Heart left ventricle (tissue), 16 donors: Measurements from ENCODE around the gene ANKDD1B. TPM values are rescaled to one million over a fixed set of nuclear protein-coding genes. Genes with fewer than 3 reads are reported as not detected.

ENCODE experiments used
- ATAC-seq, 4 donors: fragments of 200-7000 bp; cut with Tn5 transposase; one replicate each; pipeline ENCODE4 v1.9.1; 2020 to 2022; ENCODE audit warnings: moderate library complexity in 4 of 4, mild to moderate bottlenecking in 3 of 4, moderate number of reproducible peaks in 1 of 4
- DNase-seq, 5 donors: peaks; one replicate each; pipeline ENCODE4 v3.0.0-alpha.2; 2020
- H3K27ac ChIP-seq, 12 donors: fragments of 200-600 bp; sonication (generic) in 4 of 12; one replicate each; pipeline versions ENCODE4 v1.5.0 to v1.8.0; 2016 to 2022; ENCODE audit warnings: mild to moderate bottlenecking in 2 of 12
- H3K27me3 ChIP-seq, 9 donors: fragments of 200-600 bp; sonication (generic) in 2 of 9; one replicate each; pipeline versions ENCODE4 v1.5.1 to v1.8.0; 2016 to 2022; ENCODE audit warnings: mild to moderate bottlenecking in 3 of 9
- H3K36me3 ChIP-seq, 9 donors: fragments of 200-600 bp; sonication (generic) in 2 of 9; one replicate each; pipeline versions ENCODE4 v1.5.0 to v1.8.0; 2018 to 2022; ENCODE audit warnings: mild to moderate bottlenecking in 2 of 9
- H3K4me1 ChIP-seq, 12 donors: fragments of 200-600 bp; sonication (generic) in 4 of 12; one replicate each; pipeline versions ENCODE4 v1.5.0 to v1.8.0; 2016 to 2022; ENCODE audit warnings: mild to moderate bottlenecking in 3 of 12
- H3K4me3 ChIP-seq, 12 donors: fragments of 200-600 bp; sonication (generic) in 4 of 12; one replicate each; pipeline versions ENCODE4 v1.5.0 to v1.8.0; 2017 to 2022; ENCODE audit warnings: mild to moderate bottlenecking in 9 of 12, moderate library complexity in 4 of 12
- H3K9me3 ChIP-seq, 12 donors: fragments of 200-600 bp; sonication (generic) in 4 of 12; one replicate each; pipeline versions ENCODE4 v1.5.0 to v1.8.0; 2016 to 2022; ENCODE audit warnings: mild to moderate bottlenecking in 1 of 12
- POLR2A ChIP-seq, 2 donors: fragments of 450-650 bp; IDR thresholded peaks; one replicate each; pipeline ENCODE4 v1.6.1; 2017; ENCODE audit warnings: antibody characterized with exemption in 2 of 2, mild to moderate bottlenecking in 2 of 2, moderate library complexity in 2 of 2
- WGBS, 4 donors: extraction: QIAGEN DNeasy Blood & Tissue Kit in 2 of 4; methylation state at CpG; one replicate each; pipeline versions ENCODE4 v1.1.5 to v1.1.7; 2013 to 2018; 5-methylcytosine and 5-hydroxymethylcytosine counted together
- intact Hi-C, 10 donors: fragments of 100-400 bp; cut with DNase I; formaldehyde crosslinking; loops; one replicate each; pipeline versions ENCODE4 v1.11.1 to v1.14.2; 2022
- polyA plus RNA-seq, 2 donors: library from polyadenylated mRNA; stranded (reverse); fragments of 200-250 nt; gene quantifications; one replicate each; pipeline ENCODE4 v1.2.3, GENCODE V29; 2013
- total RNA-seq, 9 donors: library from RNA; depleted of rRNA in 2 of 9; stranded (reverse); fragments of >200 nt in 2 of 9; fragmentation: NEBNext Ultra II Directional in 3 of 9; extraction: Animal tissue kit (Norgen Biotek cat#: 25700) in 3 of 9; gene quantifications; one replicate each; pipeline versions ENCODE4 v1.1.0 to v1.2.4, GENCODE V29; 2016 to 2023
- TF ChIP-seq, protein P1 (sequence below), 12 donors: fragments of 200-600 bp; sonication (generic) in 4 of 12; IDR thresholded peaks; one replicate each; pipeline versions ENCODE4 v1.5.0 to v1.8.0; 2018 to 2022; ENCODE audit warnings: antibody characterized with exemption in 12 of 12, mild to moderate bottlenecking in 5 of 12
- donor health status: ischemic (EF 13 %, LVEDD 7.1; RV severe dilation, severe dysfunction).
- donor health status: healthy with polysubstance abuse.
- donor health status: DM: no; HTN: yes; CAD: no.
- donor health status: DM: no; HTN: no; CAD: no.
- donor health status: ischemic (EF 25% LVEDD 6.9; RV normal size, moderate dysfunction).
- donor health status: ischemic (EF 25% LVEDD 5.7; RV mildly dilated, moderate dysfunction).
- donor health status: healthy.
- donor health status: DM: yes; HTN: yes; CAD: no.
- donor health status: ischemic (EF 35%, LVEDD 5.7; RV mildly dilated, moderate dysfunction).
- donor health status: nonischemic (EF 11% LVEDD 7.7; RV severe dilation, severe dysfunction).
- donor health status: DM: yes; HTN: yes; CAD: no.
- donor health status: PGD.
- donor health status: ischemic (EF 29% LVEDD 5.4; RV normal size, mild dysfunction).
- donor health status: nonischemic (EF 23%, LVEDD 6.1; RV moderate dilation, normal function).

The ANKDD1B gene
- total and polyA plus RNA-seq, 11 donors: 0.10 to 0.61 (median 0.32) TPM; not detected in 7

- Histone ChIP-seq H3K4me3 (peak within 1 kb of the TSS; percentile 61 to 96 (median 84)), H3K4me1 (peaks cover 0 to 15% (median 10%) of the 10 kb centered on the region in 12 donors), H3K36me3 (peaks cover 0 to 14% (median 0%) of the 10 kb centered on the region in 9 donors), H3K27ac (peak within 1 kb of the TSS; percentile 29 to 95 (median 84)), H3K9me3 (no peaks in the 10 kb centered on the region), H3K27me3 (no peaks in the 10 kb centered on the region)
- TF ChIP-seq, protein P1, sequence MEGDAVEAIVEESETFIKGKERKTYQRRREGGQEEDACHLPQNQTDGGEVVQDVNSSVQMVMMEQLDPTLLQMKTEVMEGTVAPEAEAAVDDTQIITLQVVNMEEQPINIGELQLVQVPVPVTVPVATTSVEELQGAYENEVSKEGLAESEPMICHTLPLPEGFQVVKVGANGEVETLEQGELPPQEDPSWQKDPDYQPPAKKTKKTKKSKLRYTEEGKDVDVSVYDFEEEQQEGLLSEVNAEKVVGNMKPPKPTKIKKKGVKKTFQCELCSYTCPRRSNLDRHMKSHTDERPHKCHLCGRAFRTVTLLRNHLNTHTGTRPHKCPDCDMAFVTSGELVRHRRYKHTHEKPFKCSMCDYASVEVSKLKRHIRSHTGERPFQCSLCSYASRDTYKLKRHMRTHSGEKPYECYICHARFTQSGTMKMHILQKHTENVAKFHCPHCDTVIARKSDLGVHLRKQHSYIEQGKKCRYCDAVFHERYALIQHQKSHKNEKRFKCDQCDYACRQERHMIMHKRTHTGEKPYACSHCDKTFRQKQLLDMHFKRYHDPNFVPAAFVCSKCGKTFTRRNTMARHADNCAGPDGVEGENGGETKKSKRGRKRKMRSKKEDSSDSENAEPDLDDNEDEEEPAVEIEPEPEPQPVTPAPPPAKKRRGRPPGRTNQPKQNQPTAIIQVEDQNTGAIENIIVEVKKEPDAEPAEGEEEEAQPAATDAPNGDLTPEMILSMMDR (IDR thresholded peaks at IDR 0.05): no peak
- TF ChIP-seq POLR2A (IDR thresholded peaks at IDR 0.05): peak in 1 of 2 donors; percentile 68
- peak; percentile 95 to 97 (median 96) for DNase-seq
- intact Hi-C loops: loop anchor here in 1 of 10 donors (2.0 kb wide), 1 partner anchor 381 kb away; the partner anchor contains the start of gene HMGCR
- ATAC-seq: peak; percentile 99 to 100 (median 100)
- 10 to 26% (median 11%) methylated on average over 21 to 51 of the region's 51 CpGs for WGBS, 4 donors
Observed at GRCh38 chr5:75717082-75717922, 106.0 kb downstream of the ANKDD1B start, which contains the start of gene POC5. POC5 (minus strand) TSS chr5:75717437; CDS start chr5:75712937, 4,500 bp downstream.

DNA sequence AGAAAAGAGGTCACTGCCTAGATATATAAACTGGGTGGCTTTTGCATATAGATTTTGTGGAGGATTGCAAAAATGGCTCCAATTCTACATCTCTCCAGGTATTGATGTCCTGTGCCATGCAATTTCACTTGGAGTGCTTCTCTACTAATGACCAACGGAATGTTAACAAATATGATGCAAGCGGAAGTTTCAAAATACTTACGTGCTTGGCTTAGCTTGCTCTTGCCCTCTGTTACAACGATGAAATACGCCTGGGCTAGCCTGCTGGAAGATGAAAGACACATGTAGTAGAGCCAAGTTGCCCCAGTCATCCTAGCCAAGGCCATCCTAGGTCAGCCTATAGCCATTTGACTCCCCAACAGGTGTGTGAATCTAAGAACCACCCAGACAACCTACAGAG, 109.6 kb downstream of the ANKDD1B start:
- Histone ChIP-seq H3K9me3 (peaks cover 0 to 7% (median 0%) of the 10 kb centered on the region in 12 donors), H3K4me3 (no peak overlapping the region), H3K27me3 (no peaks in the 10 kb centered on the region), H3K4me1 (peaks cover 0 to 13% (median 9%) of the 10 kb centered on the region in 12 donors), H3K27ac (no peak overlapping the region), H3K36me3 (no peaks in the 10 kb centered on the region)
- no peak for TF ChIP-seq POLR2A (IDR thresholded peaks at IDR 0.05)
- TF ChIP-seq, protein P1 (IDR thresholded peaks at IDR 0.05): no peak
- DNase-seq: no peak
- intact Hi-C loops: no loop called here
- 83 to 86% (median 85%) methylated on average over 5 of the region's 5 CpGs for WGBS, 4 donors
- ATAC-seq: no peak

Other genes with a start within 250 kb of the ANKDD1B start
- gene CERT1, start 99.8 kb upstream of the ANKDD1B start, total RNA-seq: 10 to 100 TPM; 16.5 to 57.6 (median 36.2) TPM
- 10 to 100 TPM in 1 of 2 donors, 1 to 10 TPM in 1; 6.7 to 26.5 TPM for gene CERT1, start 99.8 kb upstream of the ANKDD1B start, polyA plus RNA-seq
- 10 to 100 TPM; 16.8 to 28.8 (median 24.2) TPM for gene POLK, start 99.6 kb upstream of the ANKDD1B start, total RNA-seq
- gene POLK, start 99.6 kb upstream of the ANKDD1B start, polyA plus RNA-seq: 1 to 10 TPM; 5.2 to 9.4 TPM
- gene POC5, start 106.0 kb downstream of the ANKDD1B start, total RNA-seq: 1 to 10 TPM; 3.4 to 6.7 (median 4.8) TPM
- gene POC5, start 106.0 kb downstream of the ANKDD1B start, polyA plus RNA-seq: 1 to 10 TPM; 3.5 to 5.4 TPM